Stomach (tissue), 9 donors: ENCODE data around the gene PRAME. TPM values are rescaled to one million over a fixed set of nuclear protein-coding genes. Genes with fewer than 3 reads are reported as not detected.

Source experiments
- DNase-seq, 2 donors: peaks; one replicate each; pipeline versions ENCODE4 v3.0.0 to v3.0.0-alpha.2; 2013 to 2019
- H3K27ac ChIP-seq, 5 donors: fragments of 200-600 bp in 4 of 5; sonication (generic) in 4 of 5; one replicate each; pipeline ENCODE4 v1.5.1; 2013 to 2019; ENCODE audit warnings: mild to moderate bottlenecking in 1 of 5, moderate library complexity in 1 of 5
- H3K27me3 ChIP-seq, 3 donors: fragments of 200-600 bp; sonication (generic); one replicate each; pipeline ENCODE4 v1.5.1; 2017 to 2019; ENCODE audit warnings: mixed run types in 1 of 3
- H3K36me3 ChIP-seq, 4 donors: fragments of 200-600 bp; sonication (generic); 1 replicate in 3 of 4; 2 replicates in 1 of 4; pipeline ENCODE4 v1.5.1; 2016 to 2019
- H3K4me1 ChIP-seq, 4 donors: fragments of 200-600 bp; sonication (generic); one replicate each; pipeline ENCODE4 v1.5.1; 2016 to 2019
- H3K4me3 ChIP-seq, 4 donors: fragments of 200-600 bp; sonication (generic) in 3 of 4; one replicate each; pipeline ENCODE4 v1.5.1; 2016 to 2019; ENCODE audit warnings: mild to moderate bottlenecking in 1 of 4
- H3K9me3 ChIP-seq, 4 donors: fragments of 200-600 bp; sonication (generic); one replicate each; pipeline ENCODE4 v1.5.1; 2016 to 2019
- EP300 ChIP-seq: sonication (generic); formaldehyde crosslinking; IDR thresholded peaks from one replicate; pipeline ENCODE4 v1.6.1; 2017; ENCODE audit warnings: antibody characterized with exemption
- POLR2A ChIP-seq, 4 donors: fragments of 450-650 bp; IDR thresholded peaks; one replicate each; pipeline ENCODE4 v1.6.1; 2016; ENCODE audit warnings: antibody characterized with exemption in 4 of 4, control low read depth in 2 of 4, mild to moderate bottlenecking in 1 of 4, moderate library complexity in 1 of 4
- POLR2AphosphoS5 ChIP-seq, 3 donors: sonication (generic); formaldehyde crosslinking; IDR thresholded peaks; one replicate each; pipeline ENCODE4 v1.6.1; 2016; ENCODE audit warnings: antibody characterized with exemption in 3 of 3
- WGBS, 5 donors: extraction: QIAGEN DNeasy Blood & Tissue Kit in 3 of 5; methylation state at CpG; one replicate each; pipeline versions ENCODE4 v1.1.5 to v1.1.7; 2013 to 2018; 5-methylcytosine and 5-hydroxymethylcytosine counted together
- intact Hi-C: fragments of 100-400 bp; cut with DNase I; formaldehyde crosslinking; loops from one replicate; pipeline ENCODE4 v1.15.1; 2023; ENCODE audit warnings: low total_unique reads
- polyA plus RNA-seq, 3 donors: library from polyadenylated mRNA; stranded (reverse); fragments of 200-250 nt; gene quantifications; one replicate each; pipeline ENCODE4 v1.2.3, GENCODE V29; 2013
- total RNA-seq, 5 donors: library from RNA; depleted of rRNA; stranded (reverse); fragments of >200 nt; gene quantifications; one replicate each; pipeline versions ENCODE4 v1.1.0 to v1.2.3, GENCODE V29; 2014 to 2016
- TF ChIP-seq, protein P1 (sequence below), 7 experiments: fragments of 450-650 bp in 4 of 7; fragments of 200-600 bp in 3 of 7; sonication (generic) in 3 of 7; IDR thresholded peaks; one replicate each; pipeline ENCODE4 v1.5.1; 2016 to 2019; ENCODE audit warnings: antibody characterized with exemption in 7 of 7, control low read depth in 2 of 7, mild to moderate bottlenecking in 1 of 7
- donor health status: healthy with polysubstance abuse.
- donor health status: Bipolar disorder and iron deficiency.
- donor health status: healthy.

The PRAME gene
- total and polyA plus RNA-seq, 8 donors: not detected

DNA sequence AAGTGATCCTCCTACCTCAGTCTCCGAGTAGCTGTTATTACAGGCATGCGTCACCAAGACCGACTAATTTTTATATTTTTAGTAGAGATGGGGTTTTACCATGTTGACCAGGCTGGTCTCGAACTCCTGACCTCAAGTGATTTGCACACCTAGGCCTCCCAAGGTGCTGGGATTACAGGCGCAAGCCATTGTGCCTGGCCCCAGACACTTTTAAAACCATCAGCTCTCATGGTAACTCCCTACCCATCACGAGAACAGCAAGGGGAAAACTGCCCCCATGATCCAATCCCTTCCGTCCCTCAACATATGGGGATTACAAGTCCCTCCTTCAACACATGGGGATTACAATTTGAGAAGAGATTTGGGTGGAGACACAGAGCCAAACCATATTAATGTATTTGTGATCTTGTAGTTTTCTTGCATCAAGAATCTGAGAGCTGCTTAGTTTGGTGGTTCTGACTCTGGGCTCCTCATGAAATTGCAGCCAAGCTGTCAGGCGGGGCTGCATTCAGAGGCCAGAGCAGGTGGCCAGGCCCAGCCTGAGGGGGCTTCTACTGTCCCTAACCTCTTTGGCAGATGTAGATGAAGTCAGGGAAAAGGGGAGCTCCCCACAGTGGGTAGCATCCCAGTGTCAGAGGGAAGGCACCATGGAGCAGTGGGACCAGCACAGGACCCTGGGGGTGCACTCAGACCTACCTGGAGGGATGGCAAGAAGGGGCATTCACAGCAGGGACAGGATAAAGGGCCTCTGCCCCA lies 31.2 kb upstream of the PRAME start:
- 85 to 91% (median 90%) methylated on average over 8 of the region's 8 CpGs for WGBS, 5 donors
- H3K9me3 ChIP-seq: no peaks in the 10 kb centered on the region
- intact Hi-C loops: no loop called here
- H3K4me1 ChIP-seq: no peaks in the 10 kb centered on the region
- TF ChIP-seq POLR2AphosphoS5 (IDR thresholded peaks at IDR 0.05) (no peak), POLR2A (IDR thresholded peaks at IDR 0.05) (no peak), EP300 (no peak)
- TF ChIP-seq, protein P1, sequence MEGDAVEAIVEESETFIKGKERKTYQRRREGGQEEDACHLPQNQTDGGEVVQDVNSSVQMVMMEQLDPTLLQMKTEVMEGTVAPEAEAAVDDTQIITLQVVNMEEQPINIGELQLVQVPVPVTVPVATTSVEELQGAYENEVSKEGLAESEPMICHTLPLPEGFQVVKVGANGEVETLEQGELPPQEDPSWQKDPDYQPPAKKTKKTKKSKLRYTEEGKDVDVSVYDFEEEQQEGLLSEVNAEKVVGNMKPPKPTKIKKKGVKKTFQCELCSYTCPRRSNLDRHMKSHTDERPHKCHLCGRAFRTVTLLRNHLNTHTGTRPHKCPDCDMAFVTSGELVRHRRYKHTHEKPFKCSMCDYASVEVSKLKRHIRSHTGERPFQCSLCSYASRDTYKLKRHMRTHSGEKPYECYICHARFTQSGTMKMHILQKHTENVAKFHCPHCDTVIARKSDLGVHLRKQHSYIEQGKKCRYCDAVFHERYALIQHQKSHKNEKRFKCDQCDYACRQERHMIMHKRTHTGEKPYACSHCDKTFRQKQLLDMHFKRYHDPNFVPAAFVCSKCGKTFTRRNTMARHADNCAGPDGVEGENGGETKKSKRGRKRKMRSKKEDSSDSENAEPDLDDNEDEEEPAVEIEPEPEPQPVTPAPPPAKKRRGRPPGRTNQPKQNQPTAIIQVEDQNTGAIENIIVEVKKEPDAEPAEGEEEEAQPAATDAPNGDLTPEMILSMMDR (IDR thresholded peaks at IDR 0.05): no peak
- no peak for DNase-seq
- no peak overlapping the region for H3K27ac ChIP-seq
- no peak overlapping the region for H3K4me3 ChIP-seq
- H3K36me3 ChIP-seq: no peaks in the 10 kb centered on the region
- H3K27me3 ChIP-seq: peaks cover 0 to 38% (median 0%) of the 10 kb centered on the region in 3 donors

DNA sequence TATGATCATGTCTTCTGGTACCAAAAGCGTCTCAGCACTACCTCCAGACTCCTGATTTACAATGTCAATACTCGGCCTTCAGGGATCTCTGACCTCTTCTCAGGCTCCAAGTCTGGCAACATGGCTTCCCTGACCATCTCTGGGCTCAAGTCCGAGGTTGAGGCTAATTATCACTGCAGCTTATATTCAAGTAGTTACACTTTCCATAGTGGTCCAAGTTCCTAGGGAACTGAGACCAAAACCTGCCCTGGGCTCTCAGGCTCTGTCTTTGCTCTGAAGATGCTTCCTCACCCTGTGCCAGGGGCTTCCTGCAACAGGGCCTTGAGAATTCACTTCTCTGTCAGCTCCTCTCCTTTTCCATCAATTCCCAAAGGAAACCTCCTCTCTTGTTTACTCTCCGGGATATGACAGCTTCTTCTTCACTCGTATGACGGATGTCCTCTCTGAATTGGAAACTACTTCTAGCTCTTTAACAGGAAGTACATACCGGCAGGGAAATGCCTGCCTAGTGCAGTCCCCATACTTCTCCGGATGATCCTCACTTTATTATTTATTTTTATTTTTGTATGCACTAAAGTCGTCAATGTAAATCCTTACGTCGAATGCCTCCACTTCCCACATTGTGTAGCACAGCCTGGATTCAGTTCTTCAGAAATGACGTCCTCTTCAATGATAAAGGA lies 29.6 kb upstream of the PRAME start:
- 62 to 74% (median 72%) methylated on average over 12 of the region's 12 CpGs for WGBS, 5 donors
- Histone ChIP-seq H3K9me3 (no peaks in the 10 kb centered on the region), H3K4me3 (no peak overlapping the region), H3K27ac (no peak overlapping the region), H3K36me3 (no peaks in the 10 kb centered on the region), H3K4me1 (no peaks in the 10 kb centered on the region), H3K27me3 (peaks cover 0 to 36% (median 0%) of the 10 kb centered on the region in 3 donors)
- no peak for DNase-seq
- intact Hi-C loops: no loop called here
- TF ChIP-seq POLR2A (IDR thresholded peaks at IDR 0.05) (no peak), EP300 (no peak)
- TF ChIP-seq, protein P1 (IDR thresholded peaks at IDR 0.05): no peak

DNA sequence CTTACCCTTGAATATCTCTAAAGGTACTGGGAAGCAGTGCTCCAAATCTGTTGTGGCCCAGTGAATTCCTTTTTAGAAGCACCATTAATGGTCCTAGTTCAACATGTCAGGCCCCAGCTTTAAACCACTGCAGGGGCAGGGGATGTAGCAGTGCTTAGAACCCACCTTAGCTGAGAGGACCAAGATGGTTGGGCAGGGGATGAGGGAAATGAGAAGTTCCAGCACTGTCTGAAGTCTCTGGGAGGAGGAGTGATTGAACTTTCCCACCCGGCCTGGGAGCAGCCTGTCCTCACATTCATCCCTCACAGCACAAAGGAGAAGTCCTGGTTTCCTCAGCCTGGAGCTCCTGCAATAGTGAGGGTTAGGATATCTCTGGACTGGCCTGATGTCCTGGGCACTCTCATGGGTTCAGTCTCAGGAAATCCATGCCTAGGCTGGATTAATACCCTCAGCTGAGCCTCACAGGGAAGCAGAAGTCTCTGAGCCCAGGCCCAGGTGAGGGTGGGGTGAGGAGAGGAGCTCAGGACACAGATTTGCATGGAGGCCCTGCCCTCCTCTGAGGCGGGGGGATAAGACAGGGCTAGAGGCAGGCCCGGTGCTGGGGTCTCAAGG lies 28.6 kb upstream of the PRAME start:
- DNase-seq: no peak
- no peaks in the 10 kb centered on the region for H3K4me1 ChIP-seq
- H3K4me3 ChIP-seq: no peak overlapping the region
- H3K36me3 ChIP-seq: no peaks in the 10 kb centered on the region
- H3K9me3 ChIP-seq: no peaks in the 10 kb centered on the region
- 62 to 86% (median 81%) methylated on average over 2 to 3 of the region's 3 CpGs for WGBS, 5 donors
- H3K27me3 ChIP-seq: peaks cover 0 to 36% (median 0%) of the 10 kb centered on the region in 3 donors
- H3K27ac ChIP-seq: no peak overlapping the region
- intact Hi-C loops: no loop called here
- TF ChIP-seq, protein P1 (IDR thresholded peaks at IDR 0.05): no peak
- TF ChIP-seq POLR2AphosphoS5 (IDR thresholded peaks at IDR 0.05) (no peak), POLR2A (IDR thresholded peaks at IDR 0.05) (no peak), EP300 (no peak)

DNA sequence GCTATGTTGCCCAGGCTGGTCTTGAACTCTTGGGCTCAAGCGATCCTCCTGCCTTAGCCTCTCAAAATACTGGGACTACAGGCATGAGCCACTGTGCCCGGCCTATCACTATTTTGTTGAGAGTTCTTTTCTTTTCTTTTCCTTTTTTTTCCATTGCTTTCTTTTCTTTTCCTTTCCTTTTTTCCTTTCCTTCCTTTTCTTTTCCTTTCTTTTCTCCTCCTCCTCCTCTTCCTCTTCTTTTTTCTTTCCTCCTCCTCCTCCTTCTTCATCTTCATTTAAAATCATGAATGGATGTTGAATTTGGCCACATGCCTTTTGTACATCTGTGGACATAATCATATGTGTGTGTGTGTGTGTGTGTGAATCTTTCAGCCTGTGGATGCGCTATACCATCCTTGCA lies 25.7 kb upstream of the PRAME start:
- TF ChIP-seq EP300 (no peak), POLR2A (IDR thresholded peaks at IDR 0.05) (no peak), POLR2AphosphoS5 (IDR thresholded peaks at IDR 0.05) (no peak)
- TF ChIP-seq, protein P1 (IDR thresholded peaks at IDR 0.05): no peak
- no peak for DNase-seq
- intact Hi-C loops: no loop called here
- no peaks in the 10 kb centered on the region for H3K4me1 ChIP-seq
- H3K4me3 ChIP-seq: no peak overlapping the region
- 67 to 88% (median 68%) methylated on average over 3 of the region's 3 CpGs for WGBS, 5 donors
- H3K9me3 ChIP-seq: no peaks in the 10 kb centered on the region
- no peaks in the 10 kb centered on the region for H3K36me3 ChIP-seq
- no peak overlapping the region for H3K27ac ChIP-seq
- peaks cover 0 to 34% (median 0%) of the 10 kb centered on the region in 3 donors for H3K27me3 ChIP-seq
